Breast epithelium (tissue), 3 donors: ENCODE results near the gene RPL37A.

Experiments
- POLR2A ChIP-seq: fragments of 450-650 bp; IDR thresholded peaks from one replicate; pipeline ENCODE4 v1.6.1; 2016; ENCODE audit warnings: antibody characterized with exemption, mild to moderate bottlenecking, moderate library complexity
- TF ChIP-seq, protein P1 (sequence below), 3 donors: fragments of 450-650 bp; IDR thresholded peaks; one replicate each; pipeline ENCODE4 v1.5.1; 2016 to 2017; ENCODE audit warnings: antibody characterized with exemption in 3 of 3, mild to moderate bottlenecking in 3 of 3, moderate library complexity in 3 of 3

DNA sequence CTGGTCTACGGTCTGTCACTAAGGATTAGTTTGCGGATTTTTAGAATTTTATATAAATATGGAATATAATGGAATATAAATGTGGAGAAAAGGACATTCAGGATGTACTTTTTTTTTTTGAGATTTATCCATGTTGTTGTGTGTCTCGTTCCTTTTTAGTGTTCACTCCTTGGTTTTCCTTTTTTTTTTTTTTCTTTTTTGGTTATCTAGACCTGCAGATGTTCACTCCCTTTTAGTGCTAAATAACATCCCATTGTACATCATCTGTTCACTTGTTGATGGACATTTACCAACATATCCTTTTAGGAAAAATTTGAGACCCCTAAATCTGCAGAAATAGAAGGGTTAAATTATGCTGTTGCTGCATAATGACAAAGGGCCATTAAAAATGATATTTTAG lies 25.5 kb upstream of the RPL37A start:
- TF ChIP-seq, protein P1, sequence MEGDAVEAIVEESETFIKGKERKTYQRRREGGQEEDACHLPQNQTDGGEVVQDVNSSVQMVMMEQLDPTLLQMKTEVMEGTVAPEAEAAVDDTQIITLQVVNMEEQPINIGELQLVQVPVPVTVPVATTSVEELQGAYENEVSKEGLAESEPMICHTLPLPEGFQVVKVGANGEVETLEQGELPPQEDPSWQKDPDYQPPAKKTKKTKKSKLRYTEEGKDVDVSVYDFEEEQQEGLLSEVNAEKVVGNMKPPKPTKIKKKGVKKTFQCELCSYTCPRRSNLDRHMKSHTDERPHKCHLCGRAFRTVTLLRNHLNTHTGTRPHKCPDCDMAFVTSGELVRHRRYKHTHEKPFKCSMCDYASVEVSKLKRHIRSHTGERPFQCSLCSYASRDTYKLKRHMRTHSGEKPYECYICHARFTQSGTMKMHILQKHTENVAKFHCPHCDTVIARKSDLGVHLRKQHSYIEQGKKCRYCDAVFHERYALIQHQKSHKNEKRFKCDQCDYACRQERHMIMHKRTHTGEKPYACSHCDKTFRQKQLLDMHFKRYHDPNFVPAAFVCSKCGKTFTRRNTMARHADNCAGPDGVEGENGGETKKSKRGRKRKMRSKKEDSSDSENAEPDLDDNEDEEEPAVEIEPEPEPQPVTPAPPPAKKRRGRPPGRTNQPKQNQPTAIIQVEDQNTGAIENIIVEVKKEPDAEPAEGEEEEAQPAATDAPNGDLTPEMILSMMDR (IDR thresholded peaks at IDR 0.05), result no peak
- no peak for TF ChIP-seq POLR2A
